Stimulated activated CD8-positive, alpha-beta memory T cell treated with anti-CD3 and anti-CD28 coated beads, Interleukin-7, amount 100 ng/mL, for 24 hours (primary cell): Measurements from ENCODE around the gene ZNF280B.
"Not testable (repeated sequence)": the region's sequence is repeated elsewhere in the genome, so short reads cannot be mapped to it uniquely, and the experiment has no call there.

Experiments
- DNase-seq: peaks from one replicate; pipeline ENCODE4 v3.0.0-alpha.2; 2020; ENCODE audit warnings: low read depth

ZNF280B gene

DNA sequence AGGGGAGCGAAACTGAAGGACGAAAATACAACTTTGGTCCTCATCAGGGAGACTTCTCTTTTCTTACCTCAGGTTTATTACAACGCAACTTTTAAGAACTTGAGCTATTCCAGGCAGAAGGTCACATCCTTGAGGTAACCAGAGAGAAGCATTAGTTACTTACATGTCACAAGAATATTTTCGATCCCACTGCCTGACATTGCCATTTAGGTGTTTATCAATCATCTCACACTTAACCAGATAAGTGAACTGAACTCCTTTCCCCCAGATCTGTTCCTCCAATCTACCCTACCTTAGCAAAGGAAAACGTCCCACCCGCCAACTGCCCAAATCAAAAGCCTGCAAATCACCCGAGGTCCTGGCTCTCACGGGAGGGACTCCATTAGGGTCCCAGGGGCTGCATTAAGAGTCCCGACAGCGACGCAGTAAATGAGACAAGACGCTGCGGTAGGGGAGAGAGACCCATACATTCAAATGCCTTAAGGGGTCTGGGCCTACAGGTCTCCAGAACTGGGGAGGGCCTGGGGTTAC is 734 bp downstream of the ZNF280B start:
- DNase-seq = no peak

DNA sequence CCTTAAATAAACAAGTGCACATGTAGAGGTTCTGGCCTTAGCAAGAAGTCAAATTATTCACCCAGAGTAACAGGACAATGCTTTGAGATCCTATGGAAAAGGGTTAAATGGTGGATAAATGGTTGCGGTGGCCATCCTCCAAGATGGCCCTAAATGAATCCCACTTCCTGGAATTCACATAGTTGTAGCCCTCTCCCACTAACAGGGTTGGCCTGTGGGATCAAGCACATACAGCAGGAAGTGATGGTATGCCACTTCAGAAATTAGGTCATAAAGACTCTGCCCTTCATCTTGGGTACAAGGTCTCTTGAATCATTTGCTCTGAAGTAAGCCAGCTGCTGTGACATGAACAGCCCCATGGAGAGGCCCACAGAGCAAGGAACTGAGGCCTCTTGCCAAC is 1.8 kb downstream of the ZNF280B start:
- no peak for DNase-seq

DNA sequence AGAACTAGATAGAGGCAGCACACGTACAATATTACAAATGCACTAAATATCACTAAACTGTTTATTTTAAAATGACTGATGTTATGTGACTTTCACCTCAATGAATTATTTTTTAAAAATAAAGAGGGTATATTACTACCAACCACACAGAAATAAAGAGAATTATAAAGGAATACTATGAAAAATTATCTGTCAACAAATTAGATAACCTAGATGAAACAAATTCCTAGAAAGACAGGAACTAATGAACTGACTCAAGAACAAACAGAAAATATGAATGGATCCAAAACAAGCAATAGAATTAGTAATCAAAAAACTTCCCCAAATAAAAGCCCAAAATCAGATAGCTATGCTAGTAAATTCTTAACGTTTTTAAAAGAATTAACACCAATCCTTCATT is 10.3 kb downstream of the ZNF280B start:
- no peak for DNase-seq

DNA sequence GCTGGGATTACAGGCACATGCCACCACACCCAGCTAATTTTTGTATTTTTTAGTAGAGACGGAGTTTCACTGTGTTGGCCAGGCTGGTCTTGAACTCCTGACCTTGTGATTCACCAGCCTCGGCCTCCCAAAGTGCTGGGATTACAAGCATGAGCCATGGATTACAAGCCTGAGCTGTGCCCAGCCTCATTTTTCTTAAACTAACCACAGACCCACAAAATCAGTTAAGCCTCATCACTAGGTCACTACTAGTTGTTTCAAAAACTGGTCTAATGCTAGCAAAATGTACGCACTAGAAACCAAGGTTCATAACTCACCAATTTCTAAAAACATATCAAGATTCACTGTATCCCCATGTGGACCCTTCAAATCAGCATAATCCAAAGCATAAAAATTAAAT is 17.0 kb downstream of the ZNF280B start:
- DNase-seq = not testable (repeated sequence)

DNA sequence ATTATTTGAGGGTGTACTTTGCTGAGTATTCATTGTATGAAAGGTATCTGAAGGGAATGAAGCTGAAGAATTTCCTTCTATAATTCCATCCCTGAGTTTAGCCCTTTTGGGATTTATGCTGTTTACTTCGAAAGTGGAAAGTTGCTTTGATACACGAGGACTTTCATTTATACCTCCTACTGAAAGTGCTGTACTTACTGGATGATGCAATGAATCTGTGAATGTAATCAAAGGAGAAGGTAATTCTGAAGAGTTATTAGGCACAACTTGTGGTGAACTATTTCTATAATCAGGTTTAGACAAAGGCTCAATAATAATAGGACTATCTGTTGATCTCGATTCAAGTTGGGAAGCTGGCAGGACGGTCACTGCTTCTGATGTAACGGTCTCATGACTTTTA is 19.8 kb downstream of the ZNF280B start:
- DNase-seq = no peak

DNA sequence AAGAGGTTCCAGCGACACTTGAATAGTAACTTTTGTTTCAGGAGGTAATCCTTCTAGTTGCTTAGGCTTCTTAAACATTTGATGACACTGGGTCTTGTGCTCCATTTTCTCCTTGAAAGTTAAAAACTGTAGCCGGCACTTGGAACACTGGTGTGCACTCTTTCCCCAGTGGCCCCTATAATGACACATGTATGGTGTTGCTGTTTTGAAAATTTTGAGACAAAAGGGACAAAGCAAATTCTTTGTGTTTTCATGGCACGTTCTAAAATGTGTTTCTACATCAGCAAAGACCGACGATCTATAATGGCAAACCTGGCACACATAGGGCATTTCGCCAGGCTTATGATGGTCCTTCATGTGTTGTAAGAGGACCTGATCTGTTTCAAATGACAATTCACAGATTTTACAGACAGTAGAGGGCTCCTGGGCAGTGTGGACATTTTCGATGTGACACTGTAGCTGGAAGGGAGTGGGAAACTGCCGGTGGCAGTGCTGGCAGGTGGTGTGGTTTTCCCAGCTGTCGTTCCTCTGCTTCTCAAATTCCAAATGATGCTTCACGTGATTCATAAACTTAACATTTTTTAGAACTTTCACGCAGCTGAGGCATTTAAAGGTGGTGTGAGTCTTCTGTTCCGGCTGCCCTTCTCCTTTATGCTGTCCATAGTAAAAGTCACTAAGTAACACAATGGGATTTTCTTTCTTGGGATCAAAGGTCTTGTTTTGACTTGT is 20.5 kb downstream of the ZNF280B start:
- DNase-seq = no peak

DNA sequence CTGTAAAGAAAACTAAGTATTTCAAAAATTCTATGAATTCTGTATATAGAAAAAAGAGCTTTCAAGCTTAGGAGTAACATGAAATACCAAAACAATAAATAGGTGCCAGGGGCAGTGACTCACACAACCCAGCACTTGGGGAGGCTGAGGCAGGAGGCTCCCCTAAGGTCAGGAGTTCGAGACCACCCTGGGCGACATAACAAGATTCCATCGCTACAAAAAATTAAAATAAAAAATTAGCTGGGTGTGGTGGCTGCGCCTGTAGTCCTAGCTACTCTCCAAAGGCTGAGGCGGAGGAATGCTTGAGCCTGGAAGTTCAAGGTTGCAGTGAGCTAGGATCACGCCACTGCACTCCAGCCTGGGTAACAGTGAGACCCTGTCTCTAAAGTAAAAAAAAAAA is 21.5 kb downstream of the ZNF280B start:
- DNase-seq = no peak

DNA sequence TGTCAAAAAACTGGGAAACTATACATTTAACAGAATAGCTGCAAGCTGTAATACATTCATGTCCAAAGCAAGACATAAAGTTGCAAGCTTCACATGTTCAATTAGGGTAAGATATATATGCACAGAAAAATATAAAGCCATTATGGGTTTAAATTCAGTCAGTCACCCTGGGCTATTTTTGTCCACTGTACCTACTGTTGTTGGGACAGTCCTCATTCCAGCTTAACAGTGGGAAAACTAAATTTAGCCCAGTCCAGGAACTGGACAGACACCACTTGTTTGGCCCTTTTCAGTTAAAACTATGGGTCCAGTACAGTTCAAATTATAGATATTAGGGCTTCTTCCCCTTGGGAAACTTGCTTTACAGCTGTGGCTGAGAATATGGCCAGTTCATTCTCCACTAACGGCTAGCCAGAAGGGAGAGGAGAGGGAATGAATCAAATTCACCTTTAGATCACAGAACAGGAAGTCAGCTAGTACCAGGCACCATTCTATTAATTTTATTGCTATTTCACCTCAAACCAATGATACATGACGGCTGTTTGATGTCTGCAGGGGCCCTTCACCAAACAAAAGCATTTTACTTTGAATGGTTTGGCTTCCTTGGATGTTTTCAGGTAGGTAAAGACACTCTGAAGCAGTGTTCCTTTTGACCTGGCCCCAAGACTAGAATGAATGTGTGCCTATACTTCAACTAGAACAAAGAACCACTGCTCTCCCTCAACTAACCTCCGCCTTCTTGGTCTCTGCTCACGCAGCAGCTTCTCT is 22.2 kb downstream of the ZNF280B start:
- DNase-seq = no peak

DNA sequence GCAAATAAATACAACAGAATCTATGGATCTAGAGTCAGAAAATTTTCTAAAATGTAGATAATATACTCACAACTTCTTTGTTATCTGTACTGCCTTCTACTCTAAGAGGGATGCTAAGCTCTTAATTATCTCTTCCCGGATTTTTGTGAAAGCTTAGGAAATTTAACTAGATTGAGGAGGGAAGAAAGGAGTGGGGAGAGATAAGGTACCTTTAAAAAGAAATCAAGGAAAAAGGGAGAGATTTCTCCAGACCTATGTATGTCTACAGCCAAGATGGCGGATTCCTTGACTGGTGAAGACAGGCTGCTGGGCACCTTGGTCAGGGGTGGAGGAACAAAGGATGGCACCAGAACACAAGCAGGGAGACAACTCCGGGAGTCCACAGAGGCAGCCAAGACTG is 23.0 kb downstream of the ZNF280B start:
- no peak for DNase-seq

DNA sequence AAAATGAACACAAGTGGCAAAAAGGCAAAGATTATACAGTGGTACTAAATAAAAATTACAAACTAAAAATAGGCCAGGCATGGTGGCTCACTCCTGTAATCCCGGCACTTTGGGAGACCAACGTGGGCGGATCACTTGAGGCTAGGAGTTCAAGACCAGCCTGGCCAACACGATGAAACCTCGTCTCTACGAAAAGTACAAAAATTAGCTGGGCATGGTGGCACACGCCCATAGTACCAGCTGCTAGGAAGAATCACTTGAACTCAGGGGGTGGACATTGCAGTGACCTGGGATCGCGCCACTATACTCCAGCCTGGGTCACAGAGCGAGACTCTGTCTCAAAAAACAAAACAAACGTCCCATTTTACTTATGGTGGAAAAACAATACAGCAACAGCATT is 24.5 kb downstream of the ZNF280B start:
- no peak for DNase-seq

DNA sequence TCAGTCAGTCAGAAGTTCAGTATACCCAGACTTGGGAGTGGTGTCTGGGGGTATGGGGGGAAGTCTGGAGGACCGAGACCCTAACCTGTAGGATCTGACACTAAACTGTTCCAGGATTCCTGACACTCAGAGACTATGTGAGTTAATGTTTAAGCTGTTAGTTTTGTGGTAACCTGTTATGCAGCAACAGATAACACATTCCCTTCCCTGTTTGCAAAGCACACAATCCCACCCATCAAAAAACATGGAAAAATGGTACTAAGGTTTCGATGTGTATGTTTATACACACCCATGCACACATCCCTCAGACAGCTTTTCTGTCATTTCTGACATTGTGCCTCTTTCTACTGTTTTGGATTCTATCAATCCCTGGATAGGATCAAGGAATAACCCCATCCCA is 27.6 kb downstream of the ZNF280B start:
- DNase-seq = no peak

DNA sequence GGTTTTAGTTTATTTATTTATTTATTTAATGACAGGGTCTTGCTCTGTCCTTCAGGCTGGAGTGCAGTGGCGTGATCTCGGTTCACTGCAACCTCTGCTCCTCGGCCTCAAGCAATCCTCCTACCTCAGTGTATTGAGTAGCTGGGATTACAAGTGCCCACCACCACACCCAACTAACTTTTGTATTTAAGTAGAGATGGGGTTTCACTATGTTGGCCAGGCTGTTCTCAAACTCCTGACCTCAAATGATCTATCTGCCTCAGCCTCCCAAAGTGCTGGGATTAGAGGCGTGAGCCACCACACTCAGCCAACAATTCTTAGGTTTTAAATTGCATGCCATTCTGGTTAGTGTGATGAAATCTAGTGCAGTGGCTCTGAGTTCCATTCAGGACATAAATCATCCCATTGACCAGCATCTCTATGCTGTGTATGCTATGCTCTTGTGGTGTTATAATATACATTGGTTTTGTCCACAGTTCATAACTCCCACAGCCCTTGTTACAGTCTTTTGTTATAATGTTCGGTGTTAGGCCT is 28.5 kb downstream of the ZNF280B start:
- no peak for DNase-seq

DNA sequence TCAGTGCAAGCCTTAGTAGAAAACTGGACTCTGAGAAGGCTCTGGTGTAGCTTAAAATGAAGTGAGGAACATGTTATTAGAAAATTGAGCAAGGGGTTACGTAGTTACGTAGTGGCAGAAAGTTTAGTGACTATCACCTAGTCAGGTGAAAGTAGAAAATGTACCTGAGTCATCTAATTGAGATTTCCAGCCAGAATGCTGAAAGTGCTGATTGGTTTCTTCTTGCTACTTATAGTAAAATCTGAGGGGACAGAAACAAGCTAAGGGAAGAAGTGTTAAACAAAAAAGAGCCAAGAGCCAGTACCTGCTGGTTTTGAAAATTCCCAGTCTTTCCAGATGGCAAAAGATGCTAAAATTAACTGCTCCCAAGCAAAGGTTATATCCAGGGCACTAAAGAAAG is 29.4 kb downstream of the ZNF280B start:
- no peak for DNase-seq

DNA sequence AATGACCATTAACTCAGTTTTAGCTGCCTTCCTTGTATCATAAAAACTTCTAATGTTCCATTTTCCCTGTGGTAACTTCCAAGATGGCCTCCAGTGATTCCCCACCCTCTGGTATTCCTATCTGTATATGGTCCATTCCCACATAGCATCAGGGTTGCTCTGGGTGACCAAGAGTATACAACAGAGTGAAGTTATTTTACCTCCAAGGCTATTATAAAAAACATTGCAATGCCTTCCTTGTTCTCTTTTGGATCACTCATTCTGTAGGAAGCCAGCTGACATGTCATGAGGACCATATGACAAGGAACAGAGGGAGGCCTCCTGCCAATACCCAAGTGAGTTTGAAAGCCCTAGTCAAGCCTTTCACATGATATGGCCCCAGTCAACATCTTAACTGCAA is 30.1 kb downstream of the ZNF280B start:
- DNase-seq = no peak

DNA sequence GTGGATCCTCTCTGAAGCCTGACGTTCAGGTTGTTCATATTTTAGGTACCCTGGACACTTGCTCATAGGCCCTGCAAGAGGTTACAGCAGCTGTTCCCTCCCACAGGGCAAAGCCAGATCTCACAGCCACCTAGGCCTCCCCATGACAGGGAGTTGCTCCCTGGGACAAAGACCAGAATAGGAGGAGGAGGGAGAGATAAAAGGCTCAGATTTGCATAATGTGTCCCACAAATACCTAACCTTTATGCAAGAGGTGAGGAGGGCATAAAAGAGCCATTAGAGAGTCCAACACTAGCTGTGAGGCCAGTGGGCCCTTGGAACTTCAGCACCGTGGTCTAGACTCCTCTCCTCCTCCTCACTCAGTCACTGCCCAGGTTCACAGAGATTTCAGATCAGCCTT is 33.8 kb downstream of the ZNF280B start:
- no peak for DNase-seq

DNA sequence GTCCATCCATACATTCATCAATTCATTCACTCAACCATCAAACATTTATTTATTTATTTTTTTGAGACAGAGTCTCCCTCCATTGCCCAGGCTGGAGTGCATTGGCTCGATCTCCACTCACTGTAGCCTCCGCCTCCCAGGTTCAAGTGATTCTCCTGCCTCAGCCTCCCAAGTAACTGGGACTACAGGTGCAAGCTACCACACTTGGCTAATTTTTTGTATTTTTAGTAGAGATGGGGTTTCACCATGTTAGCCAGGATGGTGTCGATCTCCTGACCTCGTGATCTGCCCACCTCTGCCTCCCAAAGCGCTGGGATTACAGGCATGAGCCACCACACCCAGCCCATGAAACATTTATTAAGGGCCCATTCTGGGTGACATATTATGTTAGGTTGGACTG is 37.4 kb downstream of the ZNF280B start:
- not testable (repeated sequence) for DNase-seq

DNA sequence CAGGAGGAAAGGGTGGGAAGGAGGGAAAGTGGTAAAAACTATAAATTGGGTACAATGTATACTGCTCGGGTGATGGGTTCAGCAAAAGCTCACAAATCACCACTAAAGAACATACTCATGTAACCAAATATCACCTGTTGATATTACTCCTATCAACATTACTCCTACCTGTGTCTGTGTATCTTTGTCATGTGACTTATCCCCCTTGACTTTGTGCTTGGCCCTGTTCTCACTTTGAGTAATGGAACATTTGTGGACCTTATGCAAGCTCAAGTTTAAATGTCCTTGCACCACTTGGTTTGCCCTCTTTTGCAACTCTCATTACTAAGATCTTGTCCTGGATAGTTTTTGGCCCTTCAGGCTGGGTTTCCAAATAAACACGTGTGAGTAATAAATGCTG is 39.0 kb downstream of the ZNF280B start:
- DNase-seq = no peak

DNA sequence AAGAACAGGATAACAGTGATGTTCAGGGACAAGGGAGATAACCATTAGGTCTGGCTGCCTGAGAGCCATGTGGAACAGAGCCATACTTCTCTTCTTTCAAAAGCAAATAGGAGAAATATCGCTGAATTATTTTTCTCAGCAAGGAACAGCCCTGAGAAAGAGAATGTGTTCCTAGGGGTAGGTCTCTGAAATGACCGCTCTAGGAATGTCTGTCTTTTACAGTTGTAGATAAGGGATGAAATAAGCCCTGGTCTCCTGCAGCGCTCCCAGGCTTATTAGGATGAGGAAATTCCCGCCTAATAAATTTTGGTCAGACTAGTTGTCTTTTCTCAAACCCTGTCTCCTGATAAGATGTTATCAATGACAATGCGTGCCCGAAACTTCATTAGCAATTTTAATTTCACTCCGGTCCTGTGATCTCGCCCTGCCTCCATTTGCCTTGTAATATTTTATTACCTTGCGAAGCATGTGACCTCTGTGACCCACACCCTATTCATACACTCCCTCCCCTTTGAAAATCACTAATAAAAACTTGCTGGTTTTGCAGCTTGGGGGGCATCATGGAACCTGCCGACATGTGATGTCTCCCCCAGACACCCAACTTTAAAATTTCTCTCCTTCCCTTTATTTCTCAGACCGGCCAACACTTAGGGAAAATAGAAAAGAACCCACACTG is 39.6 kb downstream of the ZNF280B start:
- not testable (repeated sequence) for DNase-seq

DNA sequence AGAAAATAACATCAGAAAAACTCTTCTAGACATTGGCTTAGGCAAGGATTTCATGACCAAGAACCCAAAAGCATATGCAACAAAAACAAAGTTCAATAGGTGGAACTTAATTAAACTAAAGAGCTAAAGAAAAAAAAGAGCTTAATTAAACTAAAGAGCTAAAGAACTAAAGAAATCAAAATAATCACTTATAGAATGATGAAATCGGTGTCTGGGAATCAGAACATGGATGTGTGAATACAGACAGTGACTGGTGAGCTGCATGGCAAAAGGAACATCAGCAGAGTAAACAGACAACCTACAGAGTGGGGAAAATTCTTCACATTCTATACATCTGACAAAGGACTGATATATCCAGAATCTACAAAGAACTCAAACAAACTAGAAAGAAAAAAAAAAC is 41.4 kb downstream of the ZNF280B start:
- DNase-seq = no peak

DNA sequence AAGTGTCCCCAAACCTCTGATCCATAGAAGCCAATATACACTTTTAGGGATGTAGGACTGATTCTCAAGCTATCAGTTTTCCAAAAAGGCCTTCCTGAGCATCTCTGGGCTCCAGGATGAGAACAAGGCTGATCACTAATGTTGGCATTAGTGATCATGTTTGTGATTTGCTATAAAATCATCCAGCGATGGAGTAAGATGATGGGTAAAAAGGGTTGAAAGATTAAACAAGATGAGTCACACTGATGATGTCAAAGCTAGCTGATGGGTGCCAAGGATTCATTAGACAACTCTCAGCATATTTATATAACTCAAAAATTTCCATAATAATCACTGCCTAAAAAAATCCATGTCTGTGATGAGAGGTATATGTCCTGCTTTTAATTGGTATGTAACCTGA is 42.8 kb downstream of the ZNF280B start:
- DNase-seq = no peak

DNA sequence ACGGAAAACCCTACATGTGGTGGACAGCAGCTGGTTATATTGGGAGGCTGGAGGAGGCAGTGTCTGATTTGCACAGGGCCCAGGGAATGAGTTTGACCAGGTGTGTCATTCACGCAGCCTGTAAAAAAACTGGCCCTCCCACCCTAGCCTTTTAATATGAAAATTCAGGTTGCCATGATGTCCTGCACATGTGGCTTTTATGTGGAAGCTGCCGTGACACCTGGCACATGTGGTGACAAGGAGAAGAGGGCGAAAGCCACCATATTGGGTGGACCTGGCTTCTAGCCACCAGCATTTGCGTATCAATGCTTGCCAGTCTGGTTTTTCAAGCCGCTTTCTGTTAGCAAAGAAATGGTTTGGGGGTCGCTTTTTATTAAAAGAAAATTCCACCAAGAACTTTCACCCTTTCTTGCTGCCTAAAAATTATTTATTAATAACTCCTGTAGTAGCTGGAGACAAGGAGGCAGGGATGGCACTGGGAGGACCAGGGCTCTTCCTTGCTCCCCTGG is 43.4 kb downstream of the ZNF280B start:
- DNase-seq = no peak

DNA sequence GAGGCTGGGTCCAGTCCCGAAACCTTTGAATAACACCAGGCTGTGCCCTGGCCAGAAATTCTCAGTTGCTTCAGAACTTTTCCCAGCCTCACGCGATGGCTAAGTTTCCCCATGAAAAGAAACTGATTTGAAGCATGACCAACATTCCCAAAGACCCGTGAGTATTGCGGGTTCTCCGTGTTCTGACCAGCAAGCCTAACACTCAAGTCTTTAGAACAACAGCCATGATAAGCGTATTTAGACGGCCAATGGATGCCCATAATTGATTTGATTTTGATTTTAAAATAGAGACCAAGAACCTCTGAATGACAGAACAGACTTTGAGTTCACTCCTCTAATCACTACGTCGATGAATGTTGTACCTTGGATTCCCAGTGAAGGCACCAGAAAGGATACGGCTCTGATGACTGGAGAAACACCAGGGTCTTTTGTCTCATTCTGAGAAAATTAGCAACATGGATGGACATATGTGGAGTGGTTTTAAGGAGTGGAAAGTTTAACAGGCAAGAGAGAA is 43.9 kb downstream of the ZNF280B start:
- no peak for DNase-seq
